GM06990 (cell line): ENCODE results near the gene GFRA1.

Source experiments
- DNase-seq: peaks from one replicate; pipeline ENCODE4 v3.0.0-alpha.2; 2011; ENCODE audit not compliant: insufficient read length; ENCODE audit errors: extremely low read depth
- H3K27me3 ChIP-seq: replicated peaks from 2 replicates; pipeline ENCODE4 v1.6.0; 2011; ENCODE audit warnings: low read length; ENCODE audit not compliant: control insufficient read depth, insufficient read depth
- H3K36me3 ChIP-seq: 2 replicates; pipeline ENCODE4 v1.5.1; 2011; ENCODE audit warnings: low read length; ENCODE audit not compliant: control insufficient read depth, insufficient read depth
- H3K4me3 ChIP-seq: replicated peaks from 2 replicates; pipeline ENCODE4 v1.5.1; 2011; ENCODE audit warnings: low read depth, mild to moderate bottlenecking, control low read depth, low read length
- CTCF ChIP-seq: IDR thresholded peaks from 2 replicates; pipeline ENCODE4 v1.5.1; 2011; ENCODE audit warnings: low read length, control low read depth, mild to moderate bottlenecking, inconsistent platforms; ENCODE audit not compliant: insufficient read depth, poor library complexity, severe bottlenecking

GFRA1 gene

GRCh38 chr10:116113721-116114501 is 159.1 kb downstream of the GFRA1 start:
- Histone ChIP-seq H3K4me3 (no peak overlapping the region), H3K27me3 (no peaks in the 10 kb centered on the region), H3K36me3 (no peaks in the 10 kb centered on the region)
- no peak for TF ChIP-seq CTCF
- no peak for DNase-seq

GRCh38 chr10:116112232-116113231 is 160.5 kb downstream of the GFRA1 start:
- no peak for DNase-seq
- Histone ChIP-seq H3K36me3 (no peaks in the 10 kb centered on the region), H3K4me3 (no peak overlapping the region), H3K27me3 (no peaks in the 10 kb centered on the region)
- TF ChIP-seq CTCF, result no peak

- no peak for TF ChIP-seq CTCF
- no peak overlapping the region for H3K4me3 ChIP-seq
Observed at GRCh38 chr10:116111483-116112095, 161.4 kb downstream of the GFRA1 start.

GRCh38 chr10:116110736-116111135 is 162.3 kb downstream of the GFRA1 start:
- Histone ChIP-seq H3K4me3 (no peak overlapping the region), H3K27me3 (no peaks in the 10 kb centered on the region), H3K36me3 (no peaks in the 10 kb centered on the region)
- no peak for DNase-seq
- TF ChIP-seq CTCF, result no peak

More at GRCh38 chr10:116111483-116112095, 161.4 kb downstream of the GFRA1 start:
- DNase-seq, result no peak
- no peaks in the 10 kb centered on the region for H3K36me3 ChIP-seq
- H3K27me3 ChIP-seq, result no peaks in the 10 kb centered on the region

DNA sequence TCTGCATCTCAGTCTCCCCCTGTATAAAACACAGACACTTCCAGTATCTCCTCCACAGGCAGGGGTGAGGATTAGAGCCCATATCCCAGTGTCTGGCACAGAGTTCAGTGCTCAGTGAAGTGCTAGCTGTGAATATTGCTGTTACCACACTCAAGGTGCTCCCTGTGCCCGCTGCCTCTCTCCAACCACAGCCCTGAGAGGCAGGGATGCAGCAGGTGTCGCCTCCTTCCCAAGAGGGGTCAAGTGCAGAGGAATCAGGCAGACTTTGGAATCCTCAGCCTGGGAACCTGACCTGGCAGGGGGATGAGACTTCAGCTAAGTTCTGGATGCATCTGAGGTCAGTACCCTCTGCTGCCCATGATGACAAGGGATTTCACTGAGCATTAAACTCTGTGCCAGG is 163.1 kb downstream of the GFRA1 start:
- DNase-seq, result no peak
- Histone ChIP-seq H3K27me3 (no peaks in the 10 kb centered on the region), H3K4me3 (no peak overlapping the region), H3K36me3 (no peaks in the 10 kb centered on the region)
- no peak for TF ChIP-seq CTCF
